HG02610 (cell line): ENCODE data around the gene ABCB9.
"Not testable (repeated sequence)": the region's sequence is repeated elsewhere in the genome, so short reads cannot be mapped to it uniquely, and the experiment has no call there.

Source experiments
- ATAC-seq: cut with Tn5 transposase; IDR thresholded peaks from one replicate; pipeline ENCODE4 v1.9.1; 2021; ENCODE audit warnings: mild to moderate bottlenecking, moderate library complexity; ENCODE audit not compliant: unreplicated experiment

Gene ABCB9

DNA sequence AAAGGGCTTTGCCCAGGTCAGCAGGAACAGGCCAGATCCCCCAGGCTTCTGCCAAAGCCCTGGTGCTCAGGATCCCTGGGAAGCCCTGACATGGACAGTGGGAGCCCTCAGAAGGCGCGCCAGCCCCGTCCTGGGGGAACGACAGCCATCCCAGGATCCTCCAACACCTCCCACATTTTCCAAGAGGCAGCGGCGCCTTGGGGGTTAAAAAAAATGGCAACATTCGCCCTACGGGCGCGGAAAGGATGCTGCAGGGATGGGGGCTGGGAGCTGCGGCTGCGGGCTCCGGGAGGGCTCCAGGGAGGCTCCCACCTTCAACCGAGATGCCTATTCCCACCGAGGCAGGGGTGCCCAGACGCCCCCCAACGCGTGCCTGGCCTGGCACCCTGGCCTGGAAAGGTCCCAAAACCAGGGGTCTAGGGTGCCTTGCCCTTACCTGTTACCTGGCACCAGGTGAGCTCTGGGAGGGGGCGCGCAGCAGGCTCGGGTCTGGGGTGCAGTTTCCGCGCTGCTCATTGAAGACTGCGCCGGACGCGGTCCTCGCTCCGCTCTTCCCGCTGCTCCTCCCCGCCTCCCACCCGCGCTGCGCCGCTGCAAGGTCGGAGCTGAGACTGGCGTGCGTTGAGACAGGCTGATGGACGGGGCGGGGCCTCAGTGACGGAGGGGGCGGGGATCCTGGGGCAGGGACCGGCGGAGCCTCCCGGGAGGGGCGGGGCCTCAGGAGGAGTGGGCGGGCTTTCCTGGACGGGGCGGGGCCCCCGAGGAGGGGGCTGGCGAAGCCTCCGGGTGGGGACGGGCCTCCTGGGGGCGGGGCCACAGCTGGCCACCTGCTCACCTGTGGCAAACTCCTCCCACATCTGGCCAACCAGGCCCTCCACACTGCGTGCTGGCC, at the start of gene ABCB9:
Gene ABCB9, minus strand, starts transcription at position 613 of the 892 bp plus-strand sequence. CDS start 6,228 bp downstream, outside the sequence.
- ATAC-seq, result peak; percentile 76

DNA sequence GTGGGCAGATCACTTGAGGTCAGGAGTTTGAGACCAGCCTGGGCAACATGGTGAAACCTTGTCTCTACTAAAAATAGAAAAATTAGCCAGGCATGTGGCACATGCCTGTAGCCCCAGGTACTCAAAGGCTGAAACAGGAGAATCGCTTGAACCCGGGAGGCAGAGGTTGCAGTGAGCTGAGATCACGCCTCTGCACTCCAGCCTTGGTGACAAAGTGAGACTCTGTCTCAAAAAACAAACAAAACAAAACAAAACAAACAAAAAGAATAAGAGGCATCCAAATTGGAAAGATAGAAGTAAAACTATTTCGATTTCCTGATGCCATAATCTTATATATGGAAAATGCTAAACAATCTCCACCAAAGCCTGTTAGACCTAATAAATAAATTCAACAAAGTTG, 48.2 kb upstream of the ABCB9 start:
- ATAC-seq, result not testable (repeated sequence)

DNA sequence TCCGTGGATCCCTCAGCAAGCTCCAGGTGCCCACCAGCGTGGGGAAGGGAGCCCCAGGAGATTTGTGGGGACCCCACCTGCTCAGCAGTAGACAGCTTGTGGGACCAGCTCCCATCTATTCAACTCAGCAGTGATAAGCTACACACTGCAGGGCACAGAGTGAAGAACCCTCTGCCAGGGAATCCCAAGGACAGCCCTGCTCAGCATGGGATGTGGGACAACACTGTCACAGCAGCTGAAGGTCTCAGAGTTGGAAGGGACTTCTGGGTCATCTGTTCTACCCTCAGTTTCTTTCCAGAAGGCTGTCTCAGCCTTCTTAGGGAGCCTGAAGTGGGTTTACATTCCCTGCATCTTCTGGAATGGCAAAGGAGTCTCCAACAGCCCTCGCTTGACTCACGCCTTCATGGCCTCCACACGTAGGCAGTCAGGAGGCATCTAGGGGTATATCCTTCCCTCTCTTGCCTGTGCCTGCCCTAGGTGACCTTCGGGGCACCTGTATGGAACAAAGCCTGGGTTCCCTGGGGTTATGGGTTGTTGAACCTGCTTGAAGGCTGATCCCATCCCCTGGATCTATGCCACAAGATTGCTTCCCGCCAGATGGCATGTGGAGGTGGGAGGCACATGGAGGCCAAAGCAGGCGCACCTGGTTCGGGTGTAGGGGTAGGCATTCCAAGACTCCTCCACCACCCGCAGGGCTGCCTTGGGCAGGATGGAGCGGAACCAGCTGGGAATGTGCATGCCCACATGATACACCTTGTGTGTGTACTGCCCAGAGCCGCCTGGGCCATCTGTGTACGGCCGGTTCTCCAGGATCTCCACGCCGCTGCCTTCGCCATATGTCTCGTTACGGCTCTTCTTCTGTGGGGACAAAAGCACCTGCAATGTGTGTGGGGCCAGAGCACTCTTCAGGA, 47.2 kb upstream of the ABCB9 start:
- ATAC-seq, result no peak

DNA sequence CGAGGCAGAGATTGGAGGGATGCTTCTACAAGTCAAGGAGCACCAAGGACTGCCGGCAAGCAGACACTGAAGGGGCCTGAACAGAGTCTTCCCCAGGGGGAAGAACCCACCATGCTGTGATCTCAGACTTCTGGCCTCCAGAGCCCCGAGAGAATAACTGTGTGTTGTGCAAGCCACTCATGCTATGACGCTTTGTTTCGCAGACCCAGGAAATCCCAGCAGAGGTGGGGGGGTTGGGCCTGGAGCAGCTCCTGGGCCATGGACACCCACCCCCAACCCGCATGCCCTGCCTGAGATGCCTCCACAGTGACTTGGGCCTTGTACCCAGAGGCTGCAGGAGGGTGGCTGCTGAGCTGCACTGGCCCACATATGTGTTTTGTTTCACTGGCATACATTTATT, 45.4 kb upstream of the ABCB9 start:
- no peak for ATAC-seq

DNA sequence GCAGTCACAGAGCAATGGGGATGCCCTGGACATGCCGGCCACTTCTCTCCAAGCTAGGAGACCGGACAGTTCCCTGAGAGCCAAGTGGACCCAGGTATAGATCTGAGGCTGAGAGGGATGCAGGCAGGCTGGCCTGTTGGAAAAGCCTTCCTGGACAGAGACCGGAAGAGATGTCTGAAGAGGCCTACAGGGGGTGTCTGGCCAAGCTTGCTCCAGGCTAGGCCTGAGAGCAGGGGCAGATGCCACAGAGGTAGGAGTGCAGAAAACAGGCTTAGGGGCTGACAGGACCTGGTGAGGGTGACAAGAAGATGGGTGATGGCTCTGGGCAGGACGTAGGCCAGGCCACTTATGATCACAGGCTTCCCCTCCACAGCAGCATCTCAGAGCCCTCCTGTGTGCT, 44.4 kb upstream of the ABCB9 start:
- ATAC-seq, result no peak

DNA sequence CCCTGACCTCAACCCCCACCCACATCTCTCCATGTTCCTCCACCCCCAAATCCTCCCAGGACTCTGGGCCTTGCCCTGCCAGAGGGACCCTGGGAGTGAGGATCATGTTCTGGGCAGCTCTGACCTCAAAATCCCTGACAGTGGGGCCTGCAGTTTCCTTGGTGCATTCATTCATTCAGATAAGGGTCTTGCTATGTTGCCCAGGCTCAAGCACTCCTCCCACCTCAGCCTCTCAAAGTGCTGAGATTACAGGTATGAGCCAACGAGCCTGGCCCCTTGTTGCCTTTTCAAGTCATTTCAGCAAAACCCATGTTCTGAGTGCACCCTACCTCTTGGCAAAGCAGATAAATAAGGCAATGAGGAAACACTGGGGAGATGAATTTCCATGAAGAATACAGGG, 43.8 kb upstream of the ABCB9 start:
- ATAC-seq, result no peak

DNA sequence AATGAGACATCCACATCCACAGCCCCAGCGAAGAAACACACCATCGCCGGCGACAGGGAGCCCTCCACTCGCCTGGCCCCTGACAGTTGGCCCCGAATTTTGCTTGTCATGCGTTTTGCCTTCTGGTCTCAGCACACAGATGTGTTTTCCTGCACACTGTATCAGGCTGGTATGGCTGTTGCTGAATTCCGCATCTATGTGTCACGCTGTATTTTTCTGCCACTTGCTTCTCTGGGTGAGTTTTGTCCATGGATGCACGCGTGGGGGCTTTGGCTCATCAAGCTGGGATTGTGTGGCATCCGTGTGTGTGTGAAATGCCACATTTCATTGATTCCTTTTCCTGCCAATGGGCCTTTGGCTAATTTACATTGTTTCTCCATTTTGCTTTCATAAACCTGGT, 40.7 kb upstream of the ABCB9 start:
- no peak for ATAC-seq

DNA sequence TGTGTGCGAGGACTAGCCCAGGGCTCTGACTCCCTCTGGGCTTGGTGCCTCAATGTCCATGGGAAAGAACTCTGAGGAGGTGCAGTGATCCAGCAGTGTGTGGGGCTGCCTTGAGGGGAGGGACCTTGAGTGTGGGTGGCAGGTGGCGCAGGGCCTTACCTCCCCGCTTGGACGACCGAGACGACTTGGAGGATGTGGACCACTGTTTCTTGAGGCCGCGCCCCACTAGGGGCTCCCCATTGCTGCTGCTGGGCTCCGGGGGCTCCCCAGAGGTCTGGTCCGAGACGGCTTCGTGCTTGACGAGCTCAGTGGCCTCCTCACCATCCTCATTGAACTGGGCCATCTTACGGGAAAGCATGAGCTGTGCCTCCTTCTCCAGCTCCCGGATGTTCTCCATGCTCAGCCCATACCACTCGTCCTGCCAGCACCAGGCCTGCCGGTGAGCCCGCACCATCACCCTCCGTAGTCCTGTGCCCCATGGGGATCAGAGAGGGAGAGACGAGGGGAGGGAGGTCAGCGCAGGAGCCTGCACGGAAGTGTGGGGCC, 38.9 kb upstream of the ABCB9 start:
- ATAC-seq, result no peak

DNA sequence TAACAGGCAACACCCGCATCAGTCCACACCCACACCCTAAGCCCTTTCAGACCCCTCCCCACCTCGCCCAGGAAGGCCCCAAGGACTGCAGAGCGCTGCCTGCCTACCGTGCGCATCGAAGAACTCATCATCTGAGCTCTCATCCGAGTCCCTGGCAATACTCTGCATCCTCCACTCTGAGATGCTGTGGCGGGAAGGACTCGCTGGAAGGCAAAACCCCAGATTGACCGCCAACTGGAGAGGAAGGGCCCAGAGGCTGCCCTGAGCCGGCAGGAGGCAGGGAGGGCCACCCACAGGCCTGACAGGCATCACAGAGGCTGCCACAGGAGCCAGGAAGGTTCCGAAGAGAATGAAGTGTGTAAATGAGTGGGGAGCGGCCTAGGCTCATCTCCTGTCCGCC, 38.0 kb upstream of the ABCB9 start:
- no peak for ATAC-seq

DNA sequence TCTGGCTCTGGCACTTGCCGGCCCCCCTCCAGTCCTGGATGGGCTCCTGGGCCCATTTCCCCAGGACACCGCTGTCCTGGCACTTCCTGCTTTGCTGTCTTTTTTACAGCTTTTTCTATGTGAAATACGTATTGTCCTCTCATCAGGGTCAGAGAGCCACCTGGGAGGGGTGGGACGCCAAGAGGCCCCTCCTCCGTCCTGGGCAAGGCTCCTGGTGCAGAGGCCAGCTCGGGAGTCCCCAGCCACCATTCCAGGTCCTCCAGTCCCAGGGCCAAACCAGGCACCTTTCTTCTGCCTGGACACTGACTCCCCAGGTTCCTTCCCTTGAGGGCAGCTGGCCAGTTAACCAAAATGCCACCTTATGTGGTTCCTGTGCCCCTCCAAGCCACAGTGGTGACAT, 37.0 kb upstream of the ABCB9 start:
- ATAC-seq, result no peak

DNA sequence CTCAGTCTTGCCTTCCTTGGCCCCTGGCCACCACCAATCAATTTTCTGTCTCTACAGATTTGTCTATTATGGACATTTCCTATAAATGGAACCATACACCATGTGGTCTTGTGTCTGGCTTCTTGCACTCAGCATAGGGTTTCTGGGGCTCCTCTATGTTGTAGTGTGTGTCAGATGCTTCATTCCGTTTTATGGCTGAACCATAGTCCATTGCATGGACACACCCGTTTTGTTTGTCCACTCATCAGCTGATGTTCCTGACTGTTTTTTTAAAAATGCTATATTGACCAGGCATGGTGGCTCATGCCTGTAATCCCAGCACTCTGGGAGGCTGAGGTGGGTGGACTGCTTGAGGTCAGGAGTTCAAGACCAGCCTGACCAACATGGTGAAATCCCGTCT, 35.2 kb upstream of the ABCB9 start:
- no peak for ATAC-seq

DNA sequence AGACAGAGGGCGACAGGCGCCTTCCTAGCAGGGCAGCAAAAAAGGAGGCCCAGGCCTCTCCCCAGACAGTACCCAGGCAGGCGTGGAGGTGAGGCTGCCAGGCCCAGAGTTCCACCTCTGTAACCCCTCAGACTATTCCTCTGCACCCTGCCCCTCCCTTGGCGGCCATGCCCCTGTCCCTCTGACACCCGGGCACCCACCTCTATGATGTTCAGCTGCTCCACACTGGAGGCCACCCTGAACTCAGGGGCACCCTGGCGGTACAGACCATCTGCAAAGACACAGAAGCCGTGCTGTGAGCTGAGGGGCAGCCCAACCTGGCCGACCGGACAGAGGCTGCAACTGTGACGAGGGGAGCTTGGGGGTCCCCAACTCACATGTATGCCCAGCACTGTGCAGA, 34.3 kb upstream of the ABCB9 start:
- ATAC-seq, result no peak

DNA sequence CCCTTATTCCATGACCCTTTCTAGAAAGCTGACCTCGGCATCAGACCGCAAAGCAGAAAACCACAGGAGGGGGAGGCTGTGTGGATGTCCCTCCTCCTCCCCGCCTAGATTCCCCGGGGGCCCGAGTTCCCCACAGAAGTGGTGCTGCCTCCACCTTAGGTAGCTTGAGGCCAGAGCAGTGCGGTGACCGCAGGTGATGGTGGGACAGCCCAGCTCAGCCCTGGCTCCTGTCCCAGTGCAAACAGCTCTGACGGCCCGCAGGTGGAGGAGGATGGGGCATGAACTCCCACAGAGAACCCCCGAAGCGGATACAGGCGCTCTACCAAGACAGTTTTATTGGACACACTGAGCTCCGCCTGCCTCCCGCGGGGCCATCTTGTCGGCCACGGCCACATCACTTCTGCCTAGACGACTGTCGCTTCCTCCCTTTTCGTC, 33.7 kb upstream of the ABCB9 start:
- no peak for ATAC-seq

DNA sequence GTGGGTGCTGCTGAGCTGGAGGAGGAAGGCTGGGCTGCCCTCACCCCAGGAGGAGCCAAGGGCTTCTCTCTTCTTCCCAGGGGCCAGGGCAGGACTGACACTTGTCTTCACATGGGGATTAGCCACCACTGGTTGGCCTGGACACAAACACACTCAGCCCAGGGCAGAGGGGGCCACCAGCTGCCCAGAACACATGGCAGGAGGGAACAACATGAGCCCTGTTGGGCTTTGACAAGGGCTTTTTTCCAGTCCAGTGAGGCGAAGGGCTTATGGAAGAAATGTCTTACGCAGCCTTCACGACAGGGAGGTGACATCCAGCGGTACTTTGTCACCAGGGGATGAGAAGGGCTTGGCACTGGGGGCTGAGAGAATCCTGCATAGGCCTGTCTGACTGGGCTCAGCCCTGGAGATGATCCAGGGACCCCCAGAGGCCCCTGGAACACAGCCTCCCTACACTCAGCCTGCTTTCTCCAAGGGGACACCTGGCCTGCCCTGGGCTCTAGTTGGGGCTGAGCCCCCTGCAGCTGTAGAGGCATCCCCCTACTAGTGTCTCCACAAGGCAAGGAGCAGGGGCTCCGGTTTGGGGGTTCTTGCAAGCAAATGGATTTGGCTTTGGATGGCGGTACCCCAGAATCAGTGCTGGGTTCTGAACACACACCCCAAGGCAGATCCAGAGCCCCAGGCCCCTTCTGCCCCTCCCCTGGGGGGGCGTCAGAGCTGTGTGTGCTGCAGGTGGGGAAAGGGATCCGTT, 33.1 kb upstream of the ABCB9 start:
- ATAC-seq, result no peak

DNA sequence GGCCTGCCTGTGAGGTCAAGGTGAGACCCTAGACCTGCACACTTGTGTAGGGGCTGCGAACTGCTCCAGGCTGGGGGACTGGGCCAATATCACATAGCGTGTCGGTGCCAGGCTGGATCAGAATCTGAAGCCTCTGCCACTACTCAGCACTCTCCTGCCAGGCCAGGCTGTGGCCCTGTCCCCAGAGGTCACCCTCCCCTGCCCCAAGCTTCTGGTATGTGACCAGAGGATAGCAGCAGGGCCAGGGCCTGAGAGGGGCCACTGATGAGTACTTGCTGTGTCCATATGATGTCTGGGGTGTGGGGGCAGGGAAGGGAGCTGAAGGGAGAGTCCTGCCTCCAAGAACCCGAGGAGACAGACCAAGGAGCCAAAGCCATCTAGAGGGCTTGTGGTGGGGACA, 32.1 kb upstream of the ABCB9 start:
- ATAC-seq, result no peak

DNA sequence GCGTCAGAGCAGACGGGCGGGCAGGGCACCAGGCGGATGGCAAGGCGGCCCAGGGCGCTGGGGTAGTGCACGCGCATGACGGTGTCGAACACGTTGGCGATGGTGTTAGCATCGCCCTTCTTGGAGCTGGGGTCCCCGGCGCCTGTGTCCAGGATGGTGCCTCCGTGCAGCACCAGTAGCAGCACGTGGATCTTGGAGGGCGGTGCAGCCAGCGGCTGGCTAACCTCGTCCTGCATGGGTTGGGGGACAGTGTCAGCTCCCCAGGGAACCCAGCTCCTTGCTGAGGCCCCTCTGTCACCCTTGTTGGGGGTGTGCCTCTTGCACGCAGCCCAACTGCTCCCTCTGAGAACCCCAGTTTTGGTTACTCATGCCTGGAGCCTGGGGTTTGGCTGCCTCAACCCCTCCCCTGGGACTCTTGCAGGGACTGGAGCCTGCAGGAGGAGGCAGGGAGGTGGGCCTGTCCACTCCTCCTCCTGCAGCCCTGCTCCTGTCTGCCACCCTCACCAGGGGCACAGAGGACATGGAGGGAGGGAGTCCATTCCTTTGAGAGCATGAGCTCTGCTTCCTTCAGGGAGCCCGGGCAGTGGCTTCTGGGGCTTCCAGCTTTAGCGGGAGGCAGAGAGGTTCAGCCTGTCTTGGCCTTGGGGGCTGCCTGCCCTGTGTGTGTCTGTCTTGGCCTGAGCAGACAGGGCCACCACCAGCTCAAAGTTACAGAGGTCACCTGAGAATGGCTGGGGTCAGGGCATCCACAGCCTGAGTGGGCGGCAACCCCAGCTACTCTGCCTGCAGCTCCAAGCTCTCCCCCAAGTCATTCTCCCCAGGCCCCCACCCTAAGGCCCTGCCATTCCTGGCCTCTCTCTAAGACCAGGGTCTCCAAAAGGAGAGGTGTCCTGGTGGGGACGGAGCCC, 31.3 kb upstream of the ABCB9 start:
- ATAC-seq, result no peak

DNA sequence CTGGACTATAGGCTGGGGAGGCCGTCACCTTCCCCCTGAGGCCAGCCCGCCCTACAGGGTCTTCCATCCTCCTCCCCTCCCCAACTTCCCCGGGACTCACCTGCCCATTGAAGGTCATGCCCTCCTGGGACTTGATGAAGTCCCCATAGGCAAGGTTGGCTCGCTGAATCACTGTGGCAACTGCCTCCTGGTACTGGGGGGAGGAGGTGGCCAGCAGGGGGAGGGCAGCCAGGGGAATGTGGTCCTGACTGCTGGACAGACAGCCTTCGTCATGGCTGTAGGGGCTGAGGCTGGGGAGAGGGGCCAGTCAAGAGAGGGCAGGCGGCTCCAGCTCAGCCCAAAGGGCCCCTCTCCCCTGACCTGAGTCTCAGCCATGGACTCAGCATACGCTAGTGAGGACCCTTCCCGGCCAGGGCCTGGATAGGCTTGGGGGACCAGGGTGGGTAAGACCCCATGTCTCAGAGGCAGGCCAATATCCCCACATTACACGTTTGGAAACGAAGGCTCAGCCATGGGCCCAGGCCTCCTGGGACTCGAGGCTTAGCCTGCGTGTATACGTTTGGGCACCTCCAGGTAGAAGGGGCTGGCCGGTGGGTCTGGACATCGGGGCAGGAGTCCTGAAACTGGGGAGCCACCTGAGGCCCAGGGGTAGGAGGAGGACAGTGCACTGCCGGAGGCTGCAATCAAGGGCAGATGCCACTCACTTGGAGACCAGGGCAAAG, 30.5 kb upstream of the ABCB9 start:
- no peak for ATAC-seq

DNA sequence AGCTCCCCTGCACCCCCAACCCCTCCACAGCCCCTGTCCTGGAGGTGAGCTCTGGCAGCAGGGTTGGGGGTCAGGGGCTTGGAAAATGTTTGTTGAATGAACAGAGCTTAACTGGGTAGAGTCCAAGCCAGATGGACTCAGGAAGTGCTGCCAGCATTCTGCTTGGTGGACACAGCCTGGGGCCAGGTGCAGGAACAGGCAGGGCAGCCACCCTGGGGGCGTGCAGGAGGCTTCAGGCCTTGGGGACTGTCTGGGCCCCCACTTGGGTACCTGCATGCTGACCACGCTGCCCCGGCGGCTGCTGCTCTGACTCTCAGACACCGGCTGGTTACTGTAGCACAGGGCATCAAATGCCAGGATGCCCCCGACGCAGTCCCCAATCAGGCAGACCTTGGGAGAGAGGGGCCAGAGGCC, 29.9 kb upstream of the ABCB9 start:
- ATAC-seq, result no peak
